Measurements from ENCODE around the gene TMEM31. TPM values are rescaled to one million over a fixed set of nuclear protein-coding genes. Genes with fewer than 3 reads are reported as not detected.

TMEM31 gene
- total and polyA plus RNA-seq, 2 experiments from 2014 or later: 0.60 TPM; not detected in 1

DNA sequence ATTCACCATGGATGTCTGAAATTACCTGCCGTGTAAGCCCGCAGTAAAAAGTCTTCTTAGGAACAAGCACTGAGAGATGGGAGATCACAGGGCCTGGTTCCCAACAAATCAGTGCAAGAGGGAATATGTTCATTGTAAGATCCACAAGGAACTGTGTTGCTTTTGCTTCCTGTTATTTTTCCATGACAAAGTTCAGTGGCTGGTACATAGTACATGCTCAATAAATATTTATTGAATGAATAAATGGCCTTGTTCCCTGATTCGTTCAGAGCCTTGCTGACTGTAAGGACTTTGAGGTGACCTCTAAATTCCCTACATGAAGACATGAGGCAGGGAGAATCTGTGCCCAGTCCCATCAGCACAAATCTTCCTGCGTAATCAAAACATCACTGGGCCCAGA lies 7.4 kb downstream of the TMEM31 start (continued):
- TF ChIP-seq ZNF462 (CRISPR knock-in tag; IDR thresholded peaks at IDR 0.05): no peak
- TF ChIP-seq POLR2AphosphoS5 (IDR thresholded peaks at IDR 0.05; ENCODE audit: low read depth): no peak
- TF ChIP-seq NANOG (IDR thresholded peaks at IDR 0.05; ENCODE audit: borderline replicate concordance): no peak
- TF ChIP-seq EZH2phosphoT487 (IDR thresholded peaks at IDR 0.05; ENCODE audit: unreplicated experiment): no peak
- TF ChIP-seq ZNF114 (CRISPR knock-in tag; IDR thresholded peaks at IDR 0.05): no peak
- no peak for TF ChIP-seq JUNB (IDR thresholded peaks at IDR 0.05; ENCODE audit: unreplicated experiment)
- TF ChIP-seq CREB1 (CRISPR knock-in tag; IDR thresholded peaks at IDR 0.05; ENCODE audit: low read depth): no peak

DNA sequence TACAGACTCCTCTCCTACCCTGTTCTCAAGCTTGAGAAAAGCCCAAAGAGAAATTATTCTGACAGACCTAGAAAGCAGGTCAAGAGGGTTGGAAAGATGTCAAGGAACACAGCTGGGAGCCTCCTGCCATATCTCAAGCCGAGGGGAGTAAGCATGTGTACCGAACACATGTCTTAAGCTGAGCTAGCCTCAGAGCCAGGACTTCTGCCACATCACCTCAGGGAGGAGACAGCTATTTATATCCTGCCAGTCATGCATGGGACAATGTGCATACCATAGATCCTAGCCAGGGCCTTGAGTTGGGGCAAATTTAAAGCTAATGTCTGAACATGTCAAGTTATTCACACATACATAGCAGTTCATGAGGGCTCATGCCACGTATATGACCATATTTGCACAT lies 11.8 kb downstream of the TMEM31 start:
- no peak for DNase-seq (ENCODE audit: low spot score)
- Histone ChIP-seq H3K27me3 (ENCODE audit: insufficient read depth) (no peaks in the 10 kb centered on the region), H3K4me1 (ENCODE audit: insufficient read depth) (no peaks in the 10 kb centered on the region), H3K27ac (ENCODE audit: low read depth) (no peak overlapping the region), H4K20me1 (replicated peaks; ENCODE audit: insufficient read depth) (no peaks in the 10 kb centered on the region), H3K79me2 (replicated peaks; ENCODE audit: insufficient read depth) (no peaks in the 10 kb centered on the region), H3K36me3 (ENCODE audit: insufficient read depth) (no peaks in the 10 kb centered on the region), H2AFZ (no peak overlapping the region), H3K4me2 (no peak overlapping the region), H3K4me3 (no peak overlapping the region), H3K9me2 (ENCODE audit: insufficient read depth) (no peaks in the 10 kb centered on the region), H3F3A (replicated peaks; ENCODE audit: low read depth) (no peaks in the 10 kb centered on the region)
- no peak for ATAC-seq
- H3K36me3 Mint-ChIP-seq (ENCODE audit: low read depth): no peaks in the 10 kb centered on the region
- no peak overlapping the region for H3K27ac Mint-ChIP-seq
- H3K9me3 Mint-ChIP-seq: no peaks in the 10 kb centered on the region
- no peak overlapping the region for H3K4me3 Mint-ChIP-seq
- peaks cover 2% of the 10 kb centered on the region for H3K27me3 Mint-ChIP-seq (ENCODE audit: insufficient read depth, low read depth, poor library complexity)
- H3K4me1 Mint-ChIP-seq: peaks cover 13% of the 10 kb centered on the region; the same call in 2 of the 3 replicates
- no peak for TF ChIP-seq EZH2 (IDR thresholded peaks at IDR 0.05; ENCODE audit: low read depth, unreplicated experiment)
- no peak for TF ChIP-seq ZNF331 (CRISPR knock-in tag; IDR thresholded peaks at IDR 0.05; ENCODE audit: low read depth)
- no peak for TF ChIP-seq STAT1 (IDR thresholded peaks at IDR 0.05; ENCODE audit: unreplicated experiment)
- TF ChIP-seq, protein P1, sequence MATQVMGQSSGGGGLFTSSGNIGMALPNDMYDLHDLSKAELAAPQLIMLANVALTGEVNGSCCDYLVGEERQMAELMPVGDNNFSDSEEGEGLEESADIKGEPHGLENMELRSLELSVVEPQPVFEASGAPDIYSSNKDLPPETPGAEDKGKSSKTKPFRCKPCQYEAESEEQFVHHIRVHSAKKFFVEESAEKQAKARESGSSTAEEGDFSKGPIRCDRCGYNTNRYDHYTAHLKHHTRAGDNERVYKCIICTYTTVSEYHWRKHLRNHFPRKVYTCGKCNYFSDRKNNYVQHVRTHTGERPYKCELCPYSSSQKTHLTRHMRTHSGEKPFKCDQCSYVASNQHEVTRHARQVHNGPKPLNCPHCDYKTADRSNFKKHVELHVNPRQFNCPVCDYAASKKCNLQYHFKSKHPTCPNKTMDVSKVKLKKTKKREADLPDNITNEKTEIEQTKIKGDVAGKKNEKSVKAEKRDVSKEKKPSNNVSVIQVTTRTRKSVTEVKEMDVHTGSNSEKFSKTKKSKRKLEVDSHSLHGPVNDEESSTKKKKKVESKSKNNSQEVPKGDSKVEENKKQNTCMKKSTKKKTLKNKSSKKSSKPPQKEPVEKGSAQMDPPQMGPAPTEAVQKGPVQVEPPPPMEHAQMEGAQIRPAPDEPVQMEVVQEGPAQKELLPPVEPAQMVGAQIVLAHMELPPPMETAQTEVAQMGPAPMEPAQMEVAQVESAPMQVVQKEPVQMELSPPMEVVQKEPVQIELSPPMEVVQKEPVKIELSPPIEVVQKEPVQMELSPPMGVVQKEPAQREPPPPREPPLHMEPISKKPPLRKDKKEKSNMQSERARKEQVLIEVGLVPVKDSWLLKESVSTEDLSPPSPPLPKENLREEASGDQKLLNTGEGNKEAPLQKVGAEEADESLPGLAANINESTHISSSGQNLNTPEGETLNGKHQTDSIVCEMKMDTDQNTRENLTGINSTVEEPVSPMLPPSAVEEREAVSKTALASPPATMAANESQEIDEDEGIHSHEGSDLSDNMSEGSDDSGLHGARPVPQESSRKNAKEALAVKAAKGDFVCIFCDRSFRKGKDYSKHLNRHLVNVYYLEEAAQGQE (IDR thresholded peaks at IDR 0.05; ENCODE audit: unreplicated experiment): no peak
- TF ChIP-seq POLR2AphosphoS5 (IDR thresholded peaks at IDR 0.05; ENCODE audit: low read depth): no peak
- no peak for TF ChIP-seq ETS1 (IDR thresholded peaks at IDR 0.05)
- no peak for TF ChIP-seq EZH2phosphoT487 (IDR thresholded peaks at IDR 0.05; ENCODE audit: unreplicated experiment)
- no peak for TF ChIP-seq NANOG (IDR thresholded peaks at IDR 0.05; ENCODE audit: borderline replicate concordance)
- no peak for TF ChIP-seq CTCF (conservative IDR thresholded peaks at IDR 0.05; ENCODE audit: low read depth in 2 of 2)

Data from GM23338 (cell line).